Activated CD4-positive, alpha-beta memory T cell treated with anti-CD3 and anti-CD28 coated beads for 36 hours (primary cell): ENCODE measurements around the gene DUXA. TPM values are rescaled to one million over a fixed set of nuclear protein-coding genes. Genes with fewer than 3 reads are reported as not detected.
"Not testable (repeated sequence)": the region's sequence is repeated elsewhere in the genome, so short reads cannot be mapped to it uniquely, and the experiment has no call there.

Experiments used
- CTCF ChIA-PET: fragments of 350-600 bp; sonication (Branson Sonifier 250); formaldehyde crosslinking; loops from one replicate; lab custom pipeline; 2021; ENCODE audit warnings: antibody characterized with exemption, inconsistent platforms; lab: Charles Lee
- POLR2A ChIA-PET: fragments of 350-600 bp; sonication (Branson Sonifier 250); formaldehyde crosslinking; loops from one replicate; lab custom pipeline; 2021; ENCODE audit warnings: antibody characterized with exemption; lab: Charles Lee
- DNase-seq: peaks from one replicate; pipeline ENCODE4 v3.0.0-alpha.2; 2020
- H3K27ac Mint-ChIP-seq: one replicate; pipeline ENCODE4 v1.8.0; 2021; ENCODE audit warnings: mixed read lengths
- H3K27me3 Mint-ChIP-seq: one replicate; pipeline ENCODE4 v1.8.0; 2021; ENCODE audit warnings: mixed read lengths
- H3K36me3 Mint-ChIP-seq: one replicate; pipeline ENCODE4 v1.8.0; 2021; ENCODE audit warnings: mixed read lengths
- H3K4me1 Mint-ChIP-seq: one replicate; pipeline ENCODE4 v1.8.0; 2021; ENCODE audit warnings: low read depth, mixed read lengths
- H3K4me3 Mint-ChIP-seq: one replicate; pipeline ENCODE4 v1.8.0; 2021; ENCODE audit warnings: mild to moderate bottlenecking, mixed read lengths
- H3K9me3 Mint-ChIP-seq: one replicate; pipeline ENCODE4 v1.8.0; 2021; ENCODE audit warnings: mixed read lengths
- intact Hi-C: fragments of 100-400 bp; cut with micrococcal nuclease; formaldehyde crosslinking; loops from one replicate; pipeline ENCODE4 v1.15.1; 2023
- total RNA-seq, 2 experiments: library from RNA; stranded (reverse); gene quantifications; one replicate each; pipeline ENCODE4 v1.2.3, GENCODE V29; 2021

DUXA gene
- not detected for total RNA-seq

DNA sequence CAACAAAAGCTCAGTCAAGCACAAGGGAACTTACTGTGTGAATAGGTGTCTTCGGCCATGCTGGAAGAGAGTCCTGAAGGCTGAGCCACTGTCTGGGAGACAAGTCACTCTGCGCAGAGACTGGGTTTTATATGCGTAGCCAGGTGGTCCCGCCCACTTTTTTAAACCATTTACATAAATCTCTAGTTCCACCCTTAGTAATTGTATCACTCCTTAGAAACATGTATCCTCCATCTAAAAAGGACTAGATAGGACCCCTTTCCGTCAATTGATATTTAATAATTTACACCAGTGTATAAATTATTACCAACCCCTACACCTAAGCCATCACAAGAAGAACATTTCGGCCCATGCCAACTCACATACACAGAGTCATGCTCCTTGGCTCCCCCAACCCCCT, at the start of gene DUXA:
Gene DUXA (minus strand): TSS at position 101 of the 400 bp plus-strand sequence. CDS start 42 bp downstream, at position 59.
- CTCF ChIA-PET = no interaction called here
- peaks cover 7% of the 10 kb centered on the region for H3K36me3 Mint-ChIP-seq
- peaks cover 5% of the 10 kb centered on the region for H3K27me3 Mint-ChIP-seq
- no peak for DNase-seq
- POLR2A ChIA-PET = no interaction called here
- intact Hi-C loops = no loop called here
- no peak within 1 kb of the TSS for H3K27ac Mint-ChIP-seq
- H3K4me3 Mint-ChIP-seq = no peak within 1 kb of the TSS
- peaks cover 27% of the 10 kb centered on the region for H3K9me3 Mint-ChIP-seq
- H3K4me1 Mint-ChIP-seq = peaks cover 7% of the 10 kb centered on the region

- no peak overlapping the region for H3K4me3 Mint-ChIP-seq
- H3K27ac Mint-ChIP-seq = no peak overlapping the region
- H3K27me3 Mint-ChIP-seq = no peaks in the 10 kb centered on the region
- H3K36me3 Mint-ChIP-seq = peaks cover 84% of the 10 kb centered on the region
- intact Hi-C loops = no loop called here
- CTCF ChIA-PET = no interaction called here
- POLR2A ChIA-PET = no interaction called here
- peaks cover 47% of the 10 kb centered on the region for H3K9me3 Mint-ChIP-seq
- no peaks in the 10 kb centered on the region for H3K4me1 Mint-ChIP-seq
- DNase-seq = no peak
These were observed 44.8 kb upstream of the DUXA start for GRCh38 chr19:57212109-57212508.

DNA sequence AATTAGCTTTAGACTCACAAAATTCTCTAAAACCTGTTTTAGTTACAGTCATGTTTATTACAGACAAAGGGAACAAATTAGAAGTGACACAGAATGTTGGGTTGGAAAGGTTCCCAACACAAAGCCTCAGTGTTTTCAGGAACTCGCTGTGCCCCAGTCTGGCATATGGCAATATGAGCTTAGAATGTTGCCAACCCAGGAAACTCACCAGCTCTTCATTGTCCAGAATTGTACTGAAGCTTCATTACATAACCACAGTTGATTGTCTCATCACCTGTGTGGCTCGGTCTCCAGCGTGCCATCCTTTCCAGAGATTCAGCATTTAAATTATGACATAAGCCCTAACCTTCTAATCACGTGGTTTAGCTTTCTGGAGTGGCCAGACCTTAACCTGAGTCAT, 43.1 kb upstream of the DUXA start:
- CTCF ChIA-PET = interaction anchor here (0.8 kb wide), 1 partner anchor 30 kb away, joined by 3 read pairs; the partner anchor contains the start of gene ZNF805
- Mint-ChIP-seq H3K4me1 (no peaks in the 10 kb centered on the region), H3K4me3 (no peak overlapping the region), H3K27ac (no peak overlapping the region), H3K9me3 (peaks cover 49% of the 10 kb centered on the region), H3K27me3 (no peaks in the 10 kb centered on the region), H3K36me3 (peaks cover 82% of the 10 kb centered on the region)
- no peak for DNase-seq
- intact Hi-C loops = no loop called here
- POLR2A ChIA-PET = no interaction called here

- intact Hi-C loops = no loop called here
- Mint-ChIP-seq H3K27ac (no peak overlapping the region), H3K9me3 (peaks cover 44% of the 10 kb centered on the region), H3K27me3 (no peaks in the 10 kb centered on the region), H3K4me1 (peaks cover 7% of the 10 kb centered on the region), H3K4me3 (no peak overlapping the region), H3K36me3 (peaks cover 88% of the 10 kb centered on the region)
- no peak for DNase-seq
- ChIA-PET POLR2A (no interaction called here), CTCF (no interaction called here)
These were observed 34.9 kb upstream of the DUXA start for GRCh38 chr19:57202160-57202559.

DNA sequence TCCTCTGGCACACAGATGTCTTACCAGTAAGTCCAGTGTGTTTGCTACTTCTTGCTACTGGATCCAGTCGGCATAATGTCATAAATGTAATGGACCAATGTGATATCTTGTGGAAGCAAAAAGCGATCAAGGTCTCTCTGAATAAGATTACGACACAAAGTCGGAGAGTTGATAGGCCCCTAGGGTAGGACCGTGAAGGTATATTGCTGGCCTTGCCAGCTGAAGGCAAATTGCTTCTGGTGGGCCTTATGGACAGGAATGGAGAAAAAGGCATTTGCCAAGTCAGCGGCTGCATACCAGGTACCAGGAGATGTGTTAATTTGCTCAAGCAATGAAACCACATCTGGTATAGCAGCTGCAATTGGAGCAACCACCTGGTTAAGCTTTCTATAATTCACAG, 30.6 kb upstream of the DUXA start:
- Mint-ChIP-seq H3K36me3 (peaks cover 95% of the 10 kb centered on the region), H3K4me1 (peaks cover 15% of the 10 kb centered on the region), H3K9me3 (peaks cover 21% of the 10 kb centered on the region)
- H3K4me3 Mint-ChIP-seq, H3K27me3 Mint-ChIP-seq, H3K27ac Mint-ChIP-seq, CTCF ChIA-PET, intact Hi-C loops, POLR2A ChIA-PET, DNase-seq: not testable (repeated sequence)

GRCh38 chr19:57192993-57193392, 25.7 kb upstream of the DUXA start:
- no peak overlapping the region for H3K27ac Mint-ChIP-seq
- peaks cover 29% of the 10 kb centered on the region for H3K4me1 Mint-ChIP-seq
- intact Hi-C loops = loop anchor here (5.0 kb wide), 2 partner anchors 89 to 294 kb away; partner anchors contain the start of genes ZNF419 and ZNF460
- H3K4me3 Mint-ChIP-seq = peak overlapping the region; percentile 85
- no peak for DNase-seq
- H3K36me3 Mint-ChIP-seq = peaks cover 80% of the 10 kb centered on the region
- ChIA-PET POLR2A (no interaction called here), CTCF (no interaction called here)
- H3K9me3 Mint-ChIP-seq = peaks cover 31% of the 10 kb centered on the region
- H3K27me3 Mint-ChIP-seq = no peaks in the 10 kb centered on the region

GRCh38 chr19:57192077-57192420, 24.8 kb upstream of the DUXA start:
- peaks cover 29% of the 10 kb centered on the region for H3K4me1 Mint-ChIP-seq
- ChIA-PET POLR2A (interaction anchor here (1.1 to 1.5 kb wide), 2 partner anchors 18 to 243 kb away, joined by 3 read pairs; partner anchors contain the start of gene ZNF749), CTCF (no interaction called here)
- H3K27ac Mint-ChIP-seq = peak overlapping the region; percentile 82
- DNase-seq = no peak
- peaks cover 3% of the 10 kb centered on the region for H3K27me3 Mint-ChIP-seq
- H3K4me3 Mint-ChIP-seq = peak overlapping the region; percentile 85
- H3K36me3 Mint-ChIP-seq = peaks cover 75% of the 10 kb centered on the region
- intact Hi-C loops = loop anchor here (5.0 kb wide), 2 partner anchors 90 to 295 kb away; partner anchors contain the start of genes ZNF419 and ZNF460
- peaks cover 33% of the 10 kb centered on the region for H3K9me3 Mint-ChIP-seq

DNA sequence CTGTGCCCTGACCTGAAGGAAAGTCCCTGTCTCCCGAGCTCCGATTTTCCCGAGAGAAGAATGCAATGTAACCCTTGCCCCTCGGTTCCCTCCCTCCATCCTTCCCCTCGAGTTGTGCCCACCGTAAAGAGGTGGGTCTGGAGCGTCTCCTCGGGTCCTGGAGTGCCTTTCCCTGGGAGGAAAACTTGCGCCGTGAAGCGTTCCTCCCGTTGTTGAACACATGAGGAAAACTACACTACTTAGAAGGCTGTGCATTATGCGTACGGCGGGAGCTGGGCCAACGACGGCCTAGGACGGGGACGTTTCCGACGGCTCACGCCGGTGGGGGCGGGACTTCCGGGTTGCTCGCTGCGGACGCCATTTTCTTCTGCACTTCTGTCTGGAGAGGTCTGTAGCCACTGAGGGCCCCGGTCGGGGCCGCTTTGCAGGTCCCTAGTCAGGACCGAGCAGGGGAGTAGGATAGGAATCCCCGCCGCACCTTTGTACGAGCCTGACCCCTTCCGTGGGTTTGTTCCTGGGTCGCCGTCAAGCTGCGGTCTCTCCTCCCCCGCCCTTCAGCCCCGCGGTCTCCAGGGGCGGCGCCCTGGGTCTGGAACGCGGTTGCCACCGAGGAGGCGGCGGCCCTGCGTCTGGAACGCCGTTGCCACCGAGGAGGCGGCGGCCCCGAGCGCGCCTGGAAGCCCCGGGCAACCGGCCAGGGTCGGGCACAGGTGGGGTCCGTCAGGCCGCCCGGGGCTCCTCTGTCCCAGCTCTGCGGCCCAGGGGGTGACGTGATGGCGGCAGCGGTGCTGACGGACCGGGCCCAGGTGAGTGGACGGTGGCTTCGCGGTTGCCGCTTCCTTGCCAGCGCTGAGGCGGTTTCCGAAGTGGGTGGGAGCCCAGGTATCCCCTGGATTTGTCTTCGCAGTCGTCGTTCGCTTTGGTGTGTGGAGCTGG, 24.1 kb upstream of the DUXA start, which contains the start of gene ZNF264:
Gene ZNF264 (plus strand): TSS at position 360 of the 936 bp plus-strand sequence. CDS start 414 bp downstream, at position 774.
- ChIA-PET POLR2A (interaction anchor here (1.1 to 1.6 kb wide), 3 partner anchors 17 to 244 kb away, joined by 3 to 6 read pairs (median 3); partner anchors contain the start of genes ZNF749 and ZNF805), CTCF (no interaction called here)
- intact Hi-C loops = loop anchor here (1.0 to 5.0 kb wide), 3 partner anchors 49 to 296 kb away; partner anchors contain the start of genes ZNF419, ZNF460 and ZNF805
- Mint-ChIP-seq H3K4me3 (peak within 1 kb of the TSS; percentile 85), H3K9me3 (peaks cover 28% of the 10 kb centered on the region), H3K36me3 (peaks cover 69% of the 10 kb centered on the region), H3K27ac (peak within 1 kb of the TSS; percentile 85), H3K4me1 (peaks cover 29% of the 10 kb centered on the region), H3K27me3 (peaks cover 3% of the 10 kb centered on the region)
- peak; percentile 92 for DNase-seq

GRCh38 chr19:57190301-57190700, 23.0 kb upstream of the DUXA start:
- POLR2A ChIA-PET = interaction anchor here (1.6 kb wide), 1 partner anchor 50 kb away, joined by 6 read pairs; the partner anchor contains the start of gene ZNF805
- Mint-ChIP-seq H3K27me3 (peaks cover 5% of the 10 kb centered on the region), H3K27ac (no peak overlapping the region), H3K36me3 (peaks cover 58% of the 10 kb centered on the region), H3K4me1 (peaks cover 29% of the 10 kb centered on the region), H3K9me3 (peaks cover 27% of the 10 kb centered on the region), H3K4me3 (peak overlapping the region; percentile 85)
- intact Hi-C loops = loop anchor here (5.0 kb wide), 2 partner anchors 92 to 297 kb away; partner anchors contain the start of genes ZNF419 and ZNF460
- no peak for DNase-seq
- CTCF ChIA-PET = no interaction called here

GRCh38 chr19:57171551-57172081, 4.3 kb upstream of the DUXA start:
- H3K27ac Mint-ChIP-seq = no peak overlapping the region
- peak; percentile 35 for DNase-seq
- H3K4me1 Mint-ChIP-seq = peaks cover 12% of the 10 kb centered on the region
- H3K36me3 Mint-ChIP-seq = peaks cover 18% of the 10 kb centered on the region
- ChIA-PET POLR2A (no interaction called here), CTCF (no interaction called here)
- intact Hi-C loops = no loop called here
- peaks cover 5% of the 10 kb centered on the region for H3K27me3 Mint-ChIP-seq
- peaks cover 35% of the 10 kb centered on the region for H3K9me3 Mint-ChIP-seq
- peak overlapping the region; percentile 51 for H3K4me3 Mint-ChIP-seq

GRCh38 chr19:57165846-57166245, 1.4 kb downstream of the DUXA start:
- POLR2A ChIA-PET = no interaction called here
- CTCF ChIA-PET = no interaction called here
- Mint-ChIP-seq H3K9me3 (peaks cover 22% of the 10 kb centered on the region), H3K27ac (no peak overlapping the region), H3K36me3 (no peaks in the 10 kb centered on the region), H3K4me1 (no peaks in the 10 kb centered on the region), H3K4me3 (no peak overlapping the region), H3K27me3 (peaks cover 2% of the 10 kb centered on the region)
- intact Hi-C loops = no loop called here
- no peak for DNase-seq

DNA sequence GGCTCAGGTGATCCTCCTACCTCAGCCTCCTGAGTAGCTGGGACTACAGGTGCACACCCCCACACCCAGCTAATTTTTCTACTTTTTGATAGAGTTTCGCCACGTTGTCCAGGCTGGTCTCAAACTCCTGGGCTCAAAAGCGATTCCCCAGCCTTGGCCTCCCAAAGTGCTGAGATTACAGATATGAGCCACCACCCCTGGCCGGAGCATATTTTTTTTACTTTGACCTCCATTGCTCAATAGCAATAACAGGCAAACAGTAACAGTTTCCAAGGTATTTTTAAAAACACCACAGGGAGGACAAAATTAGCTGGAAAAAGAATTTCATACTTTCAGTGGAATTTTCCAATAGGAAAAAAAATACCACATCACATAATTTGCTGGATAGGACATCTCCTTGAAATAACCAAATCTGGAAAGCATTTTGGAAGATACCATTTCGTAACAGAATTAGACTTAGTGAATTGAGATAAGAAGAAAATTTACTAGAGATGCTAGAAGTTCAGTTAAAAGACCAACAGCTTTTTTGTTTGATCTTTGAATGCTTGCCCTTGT, 5.2 kb downstream of the DUXA start:
- Mint-ChIP-seq H3K4me3 (no peak overlapping the region), H3K27me3 (peaks cover 2% of the 10 kb centered on the region), H3K4me1 (no peaks in the 10 kb centered on the region), H3K27ac (no peak overlapping the region), H3K9me3 (peaks cover 28% of the 10 kb centered on the region), H3K36me3 (no peaks in the 10 kb centered on the region)
- intact Hi-C loops = no loop called here
- ChIA-PET CTCF (no interaction called here), POLR2A (no interaction called here)
- DNase-seq = no peak
